ENCODE results near the gene SKI. TPM values are rescaled to one million over a fixed set of nuclear protein-coding genes. Genes with fewer than 3 reads are reported as not detected.
"Not testable (repeated sequence)": the region's sequence is repeated elsewhere in the genome, so short reads cannot be mapped to it uniquely, and the experiment has no call there.

The SKI gene
- total and polyA plus RNA-seq, 2 donors (not counting 1 experiment from before 2014, with no cell fraction given) = 11.6 to 21.8 TPM

- TF ChIP-seq EZH2 (IDR thresholded peaks at IDR 0.05; ENCODE audit: low read length, missing control alignments) (no peak), CTCF (conservative IDR thresholded peaks at IDR 0.05 in 1 of 2, IDR thresholded peaks at IDR 0.05 in 1 of 2; ENCODE audit: low read depth in 1 of 2, low read length in 2 of 2) (no peak)
- no peaks in the 10 kb centered on the region for H4K20me1 ChIP-seq (ENCODE audit: control insufficient read depth, extremely low read depth, insufficient read depth, low read length)
- H3K27me3 ChIP-seq (ENCODE audit: control insufficient read depth, insufficient read depth, low read length) = no peaks in the 10 kb centered on the region
- H3K4me3 ChIP-seq (replicated peaks in 1 of 4; ENCODE audit: control extremely low read depth in 1 of 4, insufficient read depth in 1 of 4, low read depth in 3 of 4, low read length in 4 of 4) = no peak overlapping the region
- H3K36me3 ChIP-seq (ENCODE audit: control insufficient read depth, insufficient read depth, low read length) = no peaks in the 10 kb centered on the region
- H3K27ac ChIP-seq (ENCODE audit: insufficient read depth, low read length) = no peak overlapping the region
- H3K79me2 ChIP-seq (ENCODE audit: control insufficient read depth, insufficient read depth, low read length) = no peaks in the 10 kb centered on the region
- H2AFZ ChIP-seq (ENCODE audit: low read length) = no peak overlapping the region
- no peak for DNase-seq (ENCODE audit: low read depth in 2 of 2)
- no peak overlapping the region for H3K9ac ChIP-seq (ENCODE audit: insufficient read depth, low read length)
- peaks cover 5% of the 10 kb centered on the region for H3K4me1 ChIP-seq (ENCODE audit: control insufficient read depth, extremely low read depth, insufficient read depth, low read length)
- H3K9me3 ChIP-seq (ENCODE audit: control insufficient read depth, insufficient read depth, low read depth, low read length) = no peaks in the 10 kb centered on the region
- no peak overlapping the region for H3K4me2 ChIP-seq (ENCODE audit: extremely low read depth, insufficient read depth, low read length)
Observed at GRCh38 chr1:2324553-2325366, 96.6 kb downstream of the SKI start.

- no peak overlapping the region for H3K4me2 ChIP-seq (ENCODE audit: extremely low read depth, insufficient read depth, low read length)
- no peaks in the 10 kb centered on the region for H3K36me3 ChIP-seq (ENCODE audit: control insufficient read depth, insufficient read depth, low read length)
- H3K4me1 ChIP-seq (ENCODE audit: control insufficient read depth, extremely low read depth, insufficient read depth, low read length) = peaks cover 14% of the 10 kb centered on the region
- H3K79me2 ChIP-seq (ENCODE audit: control insufficient read depth, insufficient read depth, low read length) = no peaks in the 10 kb centered on the region
- H3K9ac ChIP-seq (ENCODE audit: insufficient read depth, low read length) = no peak overlapping the region
- TF ChIP-seq CTCF (conservative IDR thresholded peaks at IDR 0.05 in 1 of 2, IDR thresholded peaks at IDR 0.05 in 1 of 2; ENCODE audit: low read depth in 1 of 2, low read length in 2 of 2) (no peak), EZH2 (IDR thresholded peaks at IDR 0.05; ENCODE audit: low read length, missing control alignments) (no peak)
- no peak overlapping the region for H3K4me3 ChIP-seq (replicated peaks in 1 of 4; ENCODE audit: control extremely low read depth in 1 of 4, insufficient read depth in 1 of 4, low read depth in 3 of 4, low read length in 4 of 4)
- no peaks in the 10 kb centered on the region for H3K9me3 ChIP-seq (ENCODE audit: control insufficient read depth, insufficient read depth, low read depth, low read length)
- H3K27me3 ChIP-seq (ENCODE audit: control insufficient read depth, insufficient read depth, low read length) = no peaks in the 10 kb centered on the region
- H4K20me1 ChIP-seq (ENCODE audit: control insufficient read depth, extremely low read depth, insufficient read depth, low read length) = no peaks in the 10 kb centered on the region
- DNase-seq (ENCODE audit: low read depth in 2 of 2) = no peak
- H2AFZ ChIP-seq (ENCODE audit: low read length) = no peak overlapping the region
- no peak overlapping the region for H3K27ac ChIP-seq (ENCODE audit: insufficient read depth, low read length)
Observed at GRCh38 chr1:2326524-2326923, 98.4 kb downstream of the SKI start.

- DNase-seq (ENCODE audit: low read depth in 2 of 2); H2AFZ ChIP-seq (ENCODE audit: low read length); H3K4me2 ChIP-seq (ENCODE audit: extremely low read depth, insufficient read depth, low read length); H3K36me3 ChIP-seq (ENCODE audit: control insufficient read depth, insufficient read depth, low read length); H3K27me3 ChIP-seq (ENCODE audit: control insufficient read depth, insufficient read depth, low read length); H3K9ac ChIP-seq (ENCODE audit: insufficient read depth, low read length); H3K79me2 ChIP-seq (ENCODE audit: control insufficient read depth, insufficient read depth, low read length); H3K27ac ChIP-seq (ENCODE audit: insufficient read depth, low read length); H4K20me1 ChIP-seq (ENCODE audit: control insufficient read depth, extremely low read depth, insufficient read depth, low read length); H3K4me3 ChIP-seq (replicated peaks in 1 of 4; ENCODE audit: control extremely low read depth in 1 of 4, insufficient read depth in 1 of 4, low read depth in 3 of 4, low read length in 4 of 4); H3K9me3 ChIP-seq (ENCODE audit: control insufficient read depth, insufficient read depth, low read depth, low read length): not testable (repeated sequence)
- H3K4me1 ChIP-seq (ENCODE audit: control insufficient read depth, extremely low read depth, insufficient read depth, low read length) = peaks cover 11% of the 10 kb centered on the region
Observed at GRCh38 chr1:2327162-2327561, 99.0 kb downstream of the SKI start.
